ENCODE results near the gene CH25H.

DNA sequence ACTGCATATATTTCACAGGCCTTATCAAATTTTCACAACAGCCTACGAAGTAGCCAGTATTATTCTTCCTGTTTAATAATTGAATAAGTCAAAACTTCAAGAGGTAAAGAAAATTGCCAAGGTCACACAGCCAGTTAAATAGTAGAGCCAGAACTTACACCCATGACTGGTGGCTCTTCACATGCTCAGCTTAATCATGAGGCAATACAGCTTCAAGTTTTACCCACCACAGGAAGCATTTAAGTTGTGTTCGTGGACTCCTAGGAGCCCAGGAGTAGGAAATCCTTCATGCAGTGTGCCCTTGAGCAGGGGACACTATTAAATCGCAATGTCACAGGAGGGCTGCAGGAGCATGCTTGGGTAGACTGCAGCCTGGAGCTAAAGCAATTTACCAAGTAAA lies 33.4 kb upstream of the CH25H start:
- TF ChIP-seq POLR2A (IDR thresholded peaks at IDR 0.05) = no peak
- TF ChIP-seq, protein P1, sequence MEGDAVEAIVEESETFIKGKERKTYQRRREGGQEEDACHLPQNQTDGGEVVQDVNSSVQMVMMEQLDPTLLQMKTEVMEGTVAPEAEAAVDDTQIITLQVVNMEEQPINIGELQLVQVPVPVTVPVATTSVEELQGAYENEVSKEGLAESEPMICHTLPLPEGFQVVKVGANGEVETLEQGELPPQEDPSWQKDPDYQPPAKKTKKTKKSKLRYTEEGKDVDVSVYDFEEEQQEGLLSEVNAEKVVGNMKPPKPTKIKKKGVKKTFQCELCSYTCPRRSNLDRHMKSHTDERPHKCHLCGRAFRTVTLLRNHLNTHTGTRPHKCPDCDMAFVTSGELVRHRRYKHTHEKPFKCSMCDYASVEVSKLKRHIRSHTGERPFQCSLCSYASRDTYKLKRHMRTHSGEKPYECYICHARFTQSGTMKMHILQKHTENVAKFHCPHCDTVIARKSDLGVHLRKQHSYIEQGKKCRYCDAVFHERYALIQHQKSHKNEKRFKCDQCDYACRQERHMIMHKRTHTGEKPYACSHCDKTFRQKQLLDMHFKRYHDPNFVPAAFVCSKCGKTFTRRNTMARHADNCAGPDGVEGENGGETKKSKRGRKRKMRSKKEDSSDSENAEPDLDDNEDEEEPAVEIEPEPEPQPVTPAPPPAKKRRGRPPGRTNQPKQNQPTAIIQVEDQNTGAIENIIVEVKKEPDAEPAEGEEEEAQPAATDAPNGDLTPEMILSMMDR (IDR thresholded peaks at IDR 0.05) = no peak
